Neutrophil (primary cell): Measurements from ENCODE around the gene NAB2.

Source experiments
- H3K27ac ChIP-seq: fragments of 200-600 bp; sonication (generic); 2 replicates; pipeline ENCODE4 v1.5.1; 2016; ENCODE audit warnings: mild to moderate bottlenecking, moderate library complexity
- H3K27me3 ChIP-seq: fragments of 200-600 bp; sonication (generic); 2 replicates; pipeline ENCODE4 v1.6.0; 2016; ENCODE audit warnings: mild to moderate bottlenecking
- H3K36me3 ChIP-seq: fragments of 200-600 bp; sonication (generic); 2 replicates; pipeline ENCODE4 v1.5.1; 2017
- H3K4me1 ChIP-seq, 2 experiments: fragments of 200-600 bp in 1 of 2; sonication (generic) in 1 of 2; 1 replicate in 1 of 2; 2 replicates in 1 of 2; pipeline versions ENCODE4 v1.5.1 to v1.6.1; 2013 to 2016; ENCODE audit warnings: low read depth in 1 of 2, low read length in 1 of 2, mild to moderate bottlenecking in 1 of 2, moderate library complexity in 1 of 2; ENCODE audit not compliant: control insufficient read depth in 1 of 2, insufficient read depth in 1 of 2
- H3K4me3 ChIP-seq, 2 experiments: fragments of 200-600 bp in 1 of 2; sonication (generic) in 1 of 2; 1 replicate in 1 of 2; 2 replicates in 1 of 2; pipeline ENCODE4 v1.5.1; 2013 to 2016; ENCODE audit warnings: low read depth in 1 of 2, low read length in 1 of 2, mild to moderate bottlenecking in 1 of 2, moderate library complexity in 1 of 2
- H3K9me3 ChIP-seq: fragments of 200-600 bp; sonication (generic); 2 replicates; pipeline ENCODE4 v1.5.1; 2016
- TF ChIP-seq, protein P1 (sequence below): fragments of 200-600 bp; sonication (generic); IDR thresholded peaks from 2 replicates; pipeline ENCODE4 v1.5.1; 2016; ENCODE audit warnings: antibody characterized with exemption

The NAB2 gene, protein sequence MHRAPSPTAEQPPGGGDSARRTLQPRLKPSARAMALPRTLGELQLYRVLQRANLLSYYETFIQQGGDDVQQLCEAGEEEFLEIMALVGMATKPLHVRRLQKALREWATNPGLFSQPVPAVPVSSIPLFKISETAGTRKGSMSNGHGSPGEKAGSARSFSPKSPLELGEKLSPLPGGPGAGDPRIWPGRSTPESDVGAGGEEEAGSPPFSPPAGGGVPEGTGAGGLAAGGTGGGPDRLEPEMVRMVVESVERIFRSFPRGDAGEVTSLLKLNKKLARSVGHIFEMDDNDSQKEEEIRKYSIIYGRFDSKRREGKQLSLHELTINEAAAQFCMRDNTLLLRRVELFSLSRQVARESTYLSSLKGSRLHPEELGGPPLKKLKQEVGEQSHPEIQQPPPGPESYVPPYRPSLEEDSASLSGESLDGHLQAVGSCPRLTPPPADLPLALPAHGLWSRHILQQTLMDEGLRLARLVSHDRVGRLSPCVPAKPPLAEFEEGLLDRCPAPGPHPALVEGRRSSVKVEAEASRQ

DNA sequence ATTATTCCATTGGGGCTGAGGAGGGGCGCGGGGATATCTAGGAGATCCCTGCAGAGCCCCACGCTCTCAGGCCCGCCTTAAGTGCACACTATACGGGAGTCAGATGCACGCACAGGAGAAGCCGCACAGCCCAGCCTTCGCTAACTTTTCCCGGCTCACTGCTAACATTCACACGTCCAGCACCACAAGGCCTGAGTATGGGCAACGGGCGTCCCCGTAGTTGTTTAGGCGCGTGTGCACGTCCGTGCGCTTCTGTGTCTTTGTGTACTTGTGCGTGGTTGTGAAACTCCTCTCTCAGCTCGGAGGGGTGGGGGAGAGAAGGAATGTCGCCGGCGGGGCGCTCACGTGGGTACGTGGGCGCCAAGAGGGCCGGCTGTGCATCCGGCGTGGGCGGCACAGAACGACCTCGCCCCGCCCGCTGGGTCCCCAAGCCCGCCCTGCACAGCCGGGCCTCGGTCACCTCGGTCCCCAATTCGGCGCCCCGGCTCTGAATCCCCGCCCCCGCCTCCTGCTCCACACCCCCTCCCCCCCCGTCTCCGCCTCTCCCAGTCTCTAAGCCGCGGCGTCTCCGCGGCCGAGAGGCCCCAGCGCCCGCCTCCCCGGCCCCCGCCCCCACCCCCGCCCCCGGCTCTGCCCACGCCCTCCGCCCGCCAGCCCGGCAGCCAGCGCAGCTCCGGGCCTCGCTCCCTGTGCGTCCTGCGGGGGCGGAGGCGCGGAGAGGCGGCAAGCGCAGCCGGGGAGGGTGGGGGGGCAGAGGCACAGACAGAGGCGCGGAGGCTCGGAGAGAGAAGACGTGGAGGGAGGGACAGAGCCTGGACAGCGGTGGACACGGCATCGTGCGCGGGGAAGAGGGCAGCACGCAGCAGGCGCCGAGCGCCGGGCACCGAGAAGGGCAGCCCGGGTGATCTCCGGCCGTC lies at the start of gene NAB2:
TSS of gene NAB2 (plus strand) at position 761 of the 917 bp plus-strand sequence. CDS start 158 bp downstream, outside the sequence.
- H3K9me3 ChIP-seq = no peaks in the 10 kb centered on the region
- TF ChIP-seq, protein P1, sequence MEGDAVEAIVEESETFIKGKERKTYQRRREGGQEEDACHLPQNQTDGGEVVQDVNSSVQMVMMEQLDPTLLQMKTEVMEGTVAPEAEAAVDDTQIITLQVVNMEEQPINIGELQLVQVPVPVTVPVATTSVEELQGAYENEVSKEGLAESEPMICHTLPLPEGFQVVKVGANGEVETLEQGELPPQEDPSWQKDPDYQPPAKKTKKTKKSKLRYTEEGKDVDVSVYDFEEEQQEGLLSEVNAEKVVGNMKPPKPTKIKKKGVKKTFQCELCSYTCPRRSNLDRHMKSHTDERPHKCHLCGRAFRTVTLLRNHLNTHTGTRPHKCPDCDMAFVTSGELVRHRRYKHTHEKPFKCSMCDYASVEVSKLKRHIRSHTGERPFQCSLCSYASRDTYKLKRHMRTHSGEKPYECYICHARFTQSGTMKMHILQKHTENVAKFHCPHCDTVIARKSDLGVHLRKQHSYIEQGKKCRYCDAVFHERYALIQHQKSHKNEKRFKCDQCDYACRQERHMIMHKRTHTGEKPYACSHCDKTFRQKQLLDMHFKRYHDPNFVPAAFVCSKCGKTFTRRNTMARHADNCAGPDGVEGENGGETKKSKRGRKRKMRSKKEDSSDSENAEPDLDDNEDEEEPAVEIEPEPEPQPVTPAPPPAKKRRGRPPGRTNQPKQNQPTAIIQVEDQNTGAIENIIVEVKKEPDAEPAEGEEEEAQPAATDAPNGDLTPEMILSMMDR = no peak
- peaks cover 31 to 40% of the 10 kb centered on the region in 2 experiments for H3K4me1 ChIP-seq
- peaks cover 55% of the 10 kb centered on the region for H3K27me3 ChIP-seq
- H3K27ac ChIP-seq = peak within 1 kb of the TSS; percentile 66
- H3K4me3 ChIP-seq = peak within 1 kb of the TSS; percentile 71 to 89
- no peaks in the 10 kb centered on the region for H3K36me3 ChIP-seq

DNA sequence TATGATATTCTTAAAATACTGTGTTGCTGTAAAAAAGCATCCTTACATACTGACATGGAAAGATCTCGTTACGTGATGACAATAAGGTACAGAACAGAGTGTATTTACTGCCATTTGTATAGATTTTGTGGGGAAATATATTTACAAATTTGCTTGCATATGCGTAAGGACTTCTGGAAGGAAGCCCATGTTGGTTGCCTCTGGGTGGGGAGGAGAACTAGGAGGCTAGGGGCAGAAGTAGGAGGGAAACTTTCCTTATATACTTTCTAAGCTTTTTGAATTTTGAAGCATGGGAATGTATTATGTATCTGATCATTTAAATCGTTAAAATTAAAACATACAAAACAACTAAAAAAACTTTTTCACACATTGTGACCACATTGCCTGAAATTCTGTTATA lies 48.7 kb upstream of the NAB2 start:
- no peak overlapping the region for H3K4me3 ChIP-seq

DNA sequence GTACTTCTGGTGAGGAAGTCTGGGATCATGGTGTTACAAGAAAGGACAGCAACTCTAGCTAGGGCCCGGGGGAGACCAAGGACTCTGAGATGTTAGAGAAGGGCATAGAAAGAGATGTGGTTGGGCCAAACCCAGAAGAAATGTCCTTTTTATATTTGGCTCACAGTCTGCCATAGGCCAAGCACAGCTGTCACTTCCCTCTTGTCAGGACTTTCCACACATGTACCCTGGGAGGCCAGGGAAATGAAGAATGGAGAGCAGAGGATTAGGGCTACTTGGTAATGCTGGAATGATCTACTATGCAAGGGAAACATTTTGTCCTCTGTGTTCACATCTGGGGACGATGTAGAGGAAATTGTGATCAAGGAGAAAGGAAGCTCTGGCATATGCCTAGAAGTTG lies 48.2 kb upstream of the NAB2 start:
- TF ChIP-seq, protein P1 = no peak
- Histone ChIP-seq H3K27ac (no peak overlapping the region), H3K27me3 (no peaks in the 10 kb centered on the region), H3K4me3 (no peak overlapping the region), H3K36me3 (no peaks in the 10 kb centered on the region), H3K9me3 (no peaks in the 10 kb centered on the region), H3K4me1 (no peaks in the 10 kb centered on the region)

More for the DNA sequence above, 48.7 kb upstream of the NAB2 start:
- H3K9me3 ChIP-seq = no peaks in the 10 kb centered on the region
- H3K4me1 ChIP-seq = no peaks in the 10 kb centered on the region
- TF ChIP-seq, protein P1 = no peak
- H3K36me3 ChIP-seq = no peaks in the 10 kb centered on the region
- no peak overlapping the region for H3K27ac ChIP-seq
- H3K27me3 ChIP-seq = no peaks in the 10 kb centered on the region

DNA sequence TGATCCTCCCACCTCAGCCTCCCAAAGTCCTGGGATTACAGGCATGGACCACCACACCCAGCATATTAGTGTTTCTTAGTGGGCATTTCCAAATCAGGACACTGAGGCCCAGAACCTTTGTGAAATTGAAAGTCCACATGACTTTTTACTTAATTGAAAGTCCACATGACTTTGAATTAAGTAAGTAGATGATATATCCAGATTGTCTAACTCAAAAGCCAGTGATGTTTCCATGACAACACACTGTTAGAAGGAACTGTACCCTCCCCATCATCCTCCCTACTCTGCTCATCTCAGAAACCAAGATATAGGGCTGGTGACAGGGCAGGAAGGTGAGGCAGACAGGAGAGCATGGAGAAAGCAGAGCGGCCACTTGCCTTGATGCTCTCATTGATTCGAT lies 46.2 kb upstream of the NAB2 start:
- Histone ChIP-seq H3K4me3 (no peak overlapping the region), H3K27me3 (no peaks in the 10 kb centered on the region), H3K36me3 (no peaks in the 10 kb centered on the region), H3K27ac (no peak overlapping the region), H3K9me3 (no peaks in the 10 kb centered on the region), H3K4me1 (peaks cover 16% of the 10 kb centered on the region in 2 experiments)
- TF ChIP-seq, protein P1 = no peak

DNA sequence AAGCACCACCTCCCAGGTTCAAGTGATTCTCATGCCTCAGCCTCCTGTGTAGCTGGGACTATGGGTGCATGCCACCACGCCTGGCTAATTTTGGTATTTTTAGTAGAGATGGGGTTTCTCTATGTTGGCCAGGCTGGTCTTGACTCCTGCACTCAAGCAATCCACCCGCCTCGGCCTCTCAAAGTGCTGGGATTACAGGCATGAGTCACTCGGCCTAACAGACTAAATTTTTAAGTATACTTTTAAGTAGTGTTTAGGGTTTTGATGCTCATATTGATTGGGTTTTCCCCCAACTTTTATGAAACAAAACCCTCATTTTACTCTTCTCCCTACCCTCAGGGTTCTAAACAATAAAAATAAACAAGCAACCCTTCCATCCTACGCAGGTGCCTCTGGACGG lies 44.4 kb upstream of the NAB2 start:
- no peak overlapping the region for H3K27ac ChIP-seq
- peaks cover 34% of the 10 kb centered on the region in 2 experiments for H3K4me1 ChIP-seq
- H3K36me3 ChIP-seq = no peaks in the 10 kb centered on the region

More for the DNA sequence above, 44.4 kb upstream of the NAB2 start:
- TF ChIP-seq, protein P1 = no peak
- Histone ChIP-seq H3K9me3 (no peaks in the 10 kb centered on the region), H3K4me3 (no peak overlapping the region), H3K27me3 (no peaks in the 10 kb centered on the region)
